Fibroblast of lung (primary cell): Measurements from ENCODE around the gene GRIN2A.

Source experiments
- CTCF ChIP-seq, 2 donors: IDR thresholded peaks in 1 of 2; conservative IDR thresholded peaks in 1 of 2; 1 replicate in 1 of 2; 2 replicates in 1 of 2; pipeline ENCODE4 v1.5.1; 2011 to 2012; ENCODE audit warnings: low read length in 2 of 2, control low read depth in 1 of 2, inconsistent platforms in 1 of 2, low read depth in 1 of 2, mild to moderate bottlenecking in 1 of 2
- EZH2 ChIP-seq: IDR thresholded peaks from 2 replicates; pipeline ENCODE4 v1.5.1; 2012; ENCODE audit warnings: low read length, control low read depth, mild to moderate bottlenecking; ENCODE audit errors: missing control alignments

DNA sequence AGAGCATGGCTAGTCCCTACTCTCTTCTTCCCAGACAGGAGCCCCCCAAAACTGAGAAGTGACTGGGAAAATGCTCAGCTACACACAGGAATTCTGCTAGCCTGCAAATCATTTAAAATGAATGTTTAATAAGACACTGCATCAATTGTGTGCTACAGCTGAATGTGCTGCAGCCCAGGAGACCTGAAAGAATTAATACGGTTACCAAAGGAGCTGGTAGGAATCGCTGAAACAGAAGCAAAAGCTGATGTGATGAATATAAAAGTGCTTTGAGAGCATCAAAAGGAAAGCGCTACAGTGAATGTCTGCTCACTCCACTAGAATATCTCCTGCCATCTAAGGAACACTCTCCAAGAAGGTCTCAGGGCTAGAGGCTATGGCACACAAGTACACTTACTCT, 3.7 kb downstream of the GRIN2A start:
- TF ChIP-seq CTCF (conservative IDR thresholded peaks at IDR 0.05 in 1 of 2, IDR thresholded peaks at IDR 0.05 in 1 of 2; ENCODE audit: low read depth in 1 of 2, low read length in 2 of 2) (no peak), EZH2 (no peak)
